Erythroblast (primary cell): ENCODE results near the gene CLIC6.

Experiments used
- GATA1 ChIP-seq: IDR thresholded peaks from 2 replicates; pipeline ENCODE4 v1.6.1; 2011; ENCODE audit warnings: low read depth, mild to moderate bottlenecking, control low read depth, low read length, moderate library complexity
- POLR2A ChIP-seq: IDR thresholded peaks from 2 replicates; pipeline ENCODE4 v1.6.1; 2011; ENCODE audit warnings: mild to moderate bottlenecking, low read length

GRCh38 chr21:34647555-34647954 lies 21.2 kb upstream of the CLIC6 start:
- TF ChIP-seq POLR2A (no peak), GATA1 (no peak)
